ENCODE measurements around the gene LAYN. TPM values are rescaled to one million over a fixed set of nuclear protein-coding genes. Genes with fewer than 3 reads are reported as not detected.

LAYN gene
- total RNA-seq, 2 donors from 2014 or later, result 5.9 to 8.3 TPM

- Histone ChIP-seq H3K27ac (no peak overlapping the region), H3K36me3 (replicated peaks in 1 of 2; ENCODE audit: insufficient read depth in 1 of 2, low read depth in 2 of 2) (no peaks in the 10 kb centered on the region), H3K4me3 (no peak overlapping the region), H3K4me1 (no peaks in the 10 kb centered on the region), H3K9me3 (no peaks in the 10 kb centered on the region), H3K27me3 (no peaks in the 10 kb centered on the region)
- no peak for ATAC-seq
- DNase-seq, result no peak
- intact Hi-C loops (cut with DNase I), result no loop called here
- WGBS, 2 donors, result 83 to 86% methylated on average over 1 of the region's 1 CpG
- TF ChIP-seq CTCF (IDR thresholded peaks at IDR 0.05), result no peak
- no peak for TF ChIP-seq POLR2A (IDR thresholded peaks at IDR 0.05)
These were observed 13.2 kb upstream of the LAYN start for GRCh38 chr11:111527279-111527678.

GRCh38 chr11:111528557-111528956 lies 12.0 kb upstream of the LAYN start:
- Histone ChIP-seq H3K36me3 (replicated peaks in 1 of 2; ENCODE audit: insufficient read depth in 1 of 2, low read depth in 2 of 2) (no peaks in the 10 kb centered on the region), H3K4me3 (no peak overlapping the region), H3K27ac (no peak overlapping the region), H3K4me1 (no peaks in the 10 kb centered on the region), H3K9me3 (no peaks in the 10 kb centered on the region), H3K27me3 (no peaks in the 10 kb centered on the region)
- no peak for TF ChIP-seq POLR2A (IDR thresholded peaks at IDR 0.05)
- TF ChIP-seq CTCF (IDR thresholded peaks at IDR 0.05), result no peak
- 29 to 33% methylated on average over 1 of the region's 1 CpG for WGBS, 2 donors
- ATAC-seq (no peak), DNase-seq (no peak)
- intact Hi-C loops (cut with DNase I), result no loop called here

GRCh38 chr11:111530091-111530490 lies 10.4 kb upstream of the LAYN start:
- no peaks in the 10 kb centered on the region for H3K36me3 ChIP-seq (replicated peaks in 1 of 2; ENCODE audit: insufficient read depth in 1 of 2, low read depth in 2 of 2)
- H3K27me3 ChIP-seq, result no peaks in the 10 kb centered on the region
- H3K4me3 ChIP-seq, result no peak overlapping the region
- WGBS, 2 donors, result 71% methylated on average over 3 of the region's 3 CpGs
- intact Hi-C loops (cut with DNase I), result no loop called here
- H3K27ac ChIP-seq, result no peak overlapping the region
- DNase-seq, result no peak
- no peak for ATAC-seq
- no peak for TF ChIP-seq CTCF (IDR thresholded peaks at IDR 0.05)
- TF ChIP-seq POLR2A (IDR thresholded peaks at IDR 0.05), result no peak
- H3K4me1 ChIP-seq, result no peaks in the 10 kb centered on the region
- H3K9me3 ChIP-seq, result no peaks in the 10 kb centered on the region

GRCh38 chr11:111531136-111531535 lies 9.4 kb upstream of the LAYN start:
- no peak overlapping the region for H3K4me3 ChIP-seq
- H3K27ac ChIP-seq, result no peak overlapping the region
- ATAC-seq (no peak), DNase-seq (no peak)
- no peaks in the 10 kb centered on the region for H3K4me1 ChIP-seq
- intact Hi-C loops (cut with DNase I), result no loop called here
- no peaks in the 10 kb centered on the region for H3K9me3 ChIP-seq
- H3K27me3 ChIP-seq, result no peaks in the 10 kb centered on the region
- TF ChIP-seq CTCF (IDR thresholded peaks at IDR 0.05) (no peak), POLR2A (IDR thresholded peaks at IDR 0.05) (no peak)
- H3K36me3 ChIP-seq (replicated peaks in 1 of 2; ENCODE audit: insufficient read depth in 1 of 2, low read depth in 2 of 2), result no peaks in the 10 kb centered on the region

- ATAC-seq (no peak), DNase-seq (no peak)
These were observed 8.7 kb upstream of the LAYN start for GRCh38 chr11:111531687-111532364.

More at GRCh38 chr11:111531687-111532364, 8.7 kb upstream of the LAYN start:
- Histone ChIP-seq H3K27ac (no peak overlapping the region), H3K9me3 (no peaks in the 10 kb centered on the region), H3K4me3 (no peak overlapping the region), H3K4me1 (no peaks in the 10 kb centered on the region), H3K36me3 (replicated peaks in 1 of 2; ENCODE audit: insufficient read depth in 1 of 2, low read depth in 2 of 2) (no peaks in the 10 kb centered on the region), H3K27me3 (no peaks in the 10 kb centered on the region)
- intact Hi-C loops (cut with DNase I), result no loop called here
- WGBS, 2 donors, result 61 to 71% methylated on average over 9 of the region's 9 CpGs
- TF ChIP-seq CTCF (IDR thresholded peaks at IDR 0.05) (no peak), POLR2A (IDR thresholded peaks at IDR 0.05) (no peak)

All from body of pancreas (tissue), 4 donors.